HL-60 (cell line): ENCODE data around the gene BICDL2.

Source experiments
- POLR2AphosphoS5 ChIP-seq: IDR thresholded peaks from 2 replicates; pipeline ENCODE4 v1.6.1; 2012; ENCODE audit warnings: low read depth
- SPI1 ChIP-seq: IDR thresholded peaks from 2 replicates; pipeline ENCODE4 v1.6.1; 2012; ENCODE audit warnings: low read depth, mild to moderate bottlenecking, borderline replicate concordance
- TF ChIP-seq, protein P1 (sequence below): IDR thresholded peaks from one replicate; pipeline ENCODE4 v1.5.1; 2011; ENCODE audit warnings: low read length, control low read depth, inconsistent platforms; ENCODE audit not compliant: insufficient read depth
- TF ChIP-seq, protein P2 (sequence below): IDR thresholded peaks from 2 replicates; pipeline ENCODE4 v1.6.1; 2012; ENCODE audit warnings: low read depth; ENCODE audit not compliant: insufficient replicate concordance

DNA sequence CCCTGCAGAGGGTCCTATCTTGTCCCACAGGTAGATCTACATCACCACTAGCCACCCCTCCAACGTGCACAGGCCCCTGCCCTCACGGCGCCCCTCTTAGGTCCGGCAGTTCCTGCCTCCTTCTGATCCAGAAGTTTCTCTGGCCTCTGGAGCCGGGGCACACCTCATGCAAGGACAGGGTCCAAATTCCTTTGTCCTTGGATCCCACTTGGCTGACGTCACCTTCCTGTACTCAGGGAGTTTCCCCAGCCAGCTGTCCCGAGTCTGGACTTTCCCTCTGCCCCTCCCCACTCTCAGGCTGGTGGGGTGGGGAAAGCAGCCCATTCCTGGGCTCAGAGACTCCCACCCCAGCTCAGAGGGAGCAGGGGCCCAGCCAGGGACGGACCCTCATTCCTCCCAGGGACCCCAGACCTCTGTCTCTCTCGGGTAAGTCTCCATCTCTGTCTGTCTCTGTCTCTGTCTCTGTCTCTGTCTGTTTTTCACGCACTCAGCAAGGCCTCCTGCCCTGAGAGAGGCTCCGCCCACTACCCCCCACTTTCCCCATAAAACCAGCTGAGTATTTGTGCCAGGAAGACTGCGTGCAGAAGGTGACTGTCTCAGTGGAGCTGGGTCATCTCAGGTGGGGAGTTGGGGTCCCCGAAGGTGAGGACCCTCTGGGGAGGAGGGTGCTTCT, 28.5 kb upstream of the BICDL2 start, which contains the start of gene IL32:
- TF ChIP-seq, protein P1, sequence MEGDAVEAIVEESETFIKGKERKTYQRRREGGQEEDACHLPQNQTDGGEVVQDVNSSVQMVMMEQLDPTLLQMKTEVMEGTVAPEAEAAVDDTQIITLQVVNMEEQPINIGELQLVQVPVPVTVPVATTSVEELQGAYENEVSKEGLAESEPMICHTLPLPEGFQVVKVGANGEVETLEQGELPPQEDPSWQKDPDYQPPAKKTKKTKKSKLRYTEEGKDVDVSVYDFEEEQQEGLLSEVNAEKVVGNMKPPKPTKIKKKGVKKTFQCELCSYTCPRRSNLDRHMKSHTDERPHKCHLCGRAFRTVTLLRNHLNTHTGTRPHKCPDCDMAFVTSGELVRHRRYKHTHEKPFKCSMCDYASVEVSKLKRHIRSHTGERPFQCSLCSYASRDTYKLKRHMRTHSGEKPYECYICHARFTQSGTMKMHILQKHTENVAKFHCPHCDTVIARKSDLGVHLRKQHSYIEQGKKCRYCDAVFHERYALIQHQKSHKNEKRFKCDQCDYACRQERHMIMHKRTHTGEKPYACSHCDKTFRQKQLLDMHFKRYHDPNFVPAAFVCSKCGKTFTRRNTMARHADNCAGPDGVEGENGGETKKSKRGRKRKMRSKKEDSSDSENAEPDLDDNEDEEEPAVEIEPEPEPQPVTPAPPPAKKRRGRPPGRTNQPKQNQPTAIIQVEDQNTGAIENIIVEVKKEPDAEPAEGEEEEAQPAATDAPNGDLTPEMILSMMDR, result no peak
- TF ChIP-seq, protein P2, sequence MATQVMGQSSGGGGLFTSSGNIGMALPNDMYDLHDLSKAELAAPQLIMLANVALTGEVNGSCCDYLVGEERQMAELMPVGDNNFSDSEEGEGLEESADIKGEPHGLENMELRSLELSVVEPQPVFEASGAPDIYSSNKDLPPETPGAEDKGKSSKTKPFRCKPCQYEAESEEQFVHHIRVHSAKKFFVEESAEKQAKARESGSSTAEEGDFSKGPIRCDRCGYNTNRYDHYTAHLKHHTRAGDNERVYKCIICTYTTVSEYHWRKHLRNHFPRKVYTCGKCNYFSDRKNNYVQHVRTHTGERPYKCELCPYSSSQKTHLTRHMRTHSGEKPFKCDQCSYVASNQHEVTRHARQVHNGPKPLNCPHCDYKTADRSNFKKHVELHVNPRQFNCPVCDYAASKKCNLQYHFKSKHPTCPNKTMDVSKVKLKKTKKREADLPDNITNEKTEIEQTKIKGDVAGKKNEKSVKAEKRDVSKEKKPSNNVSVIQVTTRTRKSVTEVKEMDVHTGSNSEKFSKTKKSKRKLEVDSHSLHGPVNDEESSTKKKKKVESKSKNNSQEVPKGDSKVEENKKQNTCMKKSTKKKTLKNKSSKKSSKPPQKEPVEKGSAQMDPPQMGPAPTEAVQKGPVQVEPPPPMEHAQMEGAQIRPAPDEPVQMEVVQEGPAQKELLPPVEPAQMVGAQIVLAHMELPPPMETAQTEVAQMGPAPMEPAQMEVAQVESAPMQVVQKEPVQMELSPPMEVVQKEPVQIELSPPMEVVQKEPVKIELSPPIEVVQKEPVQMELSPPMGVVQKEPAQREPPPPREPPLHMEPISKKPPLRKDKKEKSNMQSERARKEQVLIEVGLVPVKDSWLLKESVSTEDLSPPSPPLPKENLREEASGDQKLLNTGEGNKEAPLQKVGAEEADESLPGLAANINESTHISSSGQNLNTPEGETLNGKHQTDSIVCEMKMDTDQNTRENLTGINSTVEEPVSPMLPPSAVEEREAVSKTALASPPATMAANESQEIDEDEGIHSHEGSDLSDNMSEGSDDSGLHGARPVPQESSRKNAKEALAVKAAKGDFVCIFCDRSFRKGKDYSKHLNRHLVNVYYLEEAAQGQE, result no peak
- no peak for TF ChIP-seq POLR2AphosphoS5
- TF ChIP-seq SPI1, result no peak
